Muscle of leg (tissue), 11 donors: Measurements from ENCODE around the gene RPL35. TPM values are rescaled to one million over a fixed set of nuclear protein-coding genes. Genes with fewer than 3 reads are reported as not detected.
"Not testable (repeated sequence)": the region's sequence is repeated elsewhere in the genome, so short reads cannot be mapped to it uniquely, and the experiment has no call there.

ENCODE experiments used
- DNase-seq: peaks from one replicate; pipeline ENCODE4 v3.0.0; 2013
- H3K27ac ChIP-seq: one replicate; pipeline ENCODE4 v1.5.1; 2013; ENCODE audit warnings: mild to moderate bottlenecking, low read length, control low read depth
- H3K27me3 ChIP-seq: one replicate; pipeline ENCODE4 v1.6.1; 2013; ENCODE audit warnings: low read length; ENCODE audit not compliant: control insufficient read depth, insufficient read depth
- H3K36me3 ChIP-seq: one replicate; pipeline ENCODE4 v1.6.1; 2013; ENCODE audit warnings: low read length; ENCODE audit not compliant: control insufficient read depth, insufficient read depth
- H3K4me1 ChIP-seq: one replicate; pipeline ENCODE4 v1.6.1; 2013; ENCODE audit warnings: low read length; ENCODE audit not compliant: control insufficient read depth, insufficient read depth
- H3K4me3 ChIP-seq: one replicate; pipeline ENCODE4 v1.5.1; 2013; ENCODE audit warnings: low read length, control low read depth
- H3K9me3 ChIP-seq: replicated peaks from 2 replicates; pipeline ENCODE4 v1.6.1; 2013; ENCODE audit warnings: low read depth, low read length; ENCODE audit not compliant: control insufficient read depth
- WGBS: methylation state at CpG from one replicate; pipeline ENCODE4 v1.1.5; 2013; ENCODE audit warnings: missing lambda C conversion rate; ENCODE audit not compliant: insufficient coverage; 5-methylcytosine and 5-hydroxymethylcytosine counted together
- polyA plus RNA-seq, 8 donors: library from polyadenylated mRNA; unstranded; fragments of 120-200 nt; gene quantifications; one replicate each; pipeline versions ENCODE4 v1.2.1 to v1.2.3, GENCODE V29; 2013; ENCODE audit warnings: inconsistent platforms in 1 of 8, low replicate concordance in 1 of 8; ENCODE audit not compliant: insufficient read length in 8 of 8, insufficient read depth in 1 of 8
- total RNA-seq: library from RNA; stranded (reverse); fragments of 120-200 nt; gene quantifications from one replicate; pipeline ENCODE4 v1.2.4, GENCODE V29; 2013

Gene RPL35
- total and polyA plus RNA-seq, 9 donors, result 1,814 to 4,378 (median 2,147) TPM

DNA sequence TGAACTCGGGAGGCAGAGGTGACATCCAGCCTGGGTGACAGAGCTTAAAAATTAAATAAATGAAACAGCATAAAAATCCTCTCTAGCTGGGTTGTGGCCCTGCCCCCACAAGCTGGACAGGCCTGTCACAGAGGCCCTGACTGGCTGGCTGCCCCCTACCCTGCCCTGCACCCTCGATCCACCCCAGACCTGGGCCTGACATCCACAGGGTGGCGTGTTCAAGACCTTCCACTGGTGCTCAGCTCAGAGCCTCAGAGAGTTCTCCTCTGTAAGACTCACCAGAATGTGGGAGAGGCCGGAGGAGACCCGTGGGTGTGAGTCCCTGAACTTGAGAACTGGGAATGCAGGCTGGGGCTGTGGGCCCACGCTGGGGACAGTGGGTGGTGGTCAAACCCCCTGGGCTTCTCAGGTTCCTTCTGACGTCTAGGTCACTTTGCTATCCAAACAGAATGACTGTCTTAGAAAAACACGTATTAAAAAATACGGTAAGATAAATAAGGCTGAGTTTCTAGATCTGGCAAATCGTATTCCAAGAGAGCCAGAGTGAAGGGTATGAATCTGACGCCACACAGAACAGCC lies 18.2 kb downstream of the RPL35 start:
- Histone ChIP-seq H3K4me3 (no peak overlapping the region), H3K27me3 (no peaks in the 10 kb centered on the region), H3K4me1 (peaks cover 44% of the 10 kb centered on the region), H3K9me3 (no peaks in the 10 kb centered on the region), H3K27ac (peak overlapping the region; percentile 55), H3K36me3 (no peaks in the 10 kb centered on the region)
- 79% methylated on average over 9 of the region's 11 CpGs for WGBS
- DNase-seq, result no peak

DNA sequence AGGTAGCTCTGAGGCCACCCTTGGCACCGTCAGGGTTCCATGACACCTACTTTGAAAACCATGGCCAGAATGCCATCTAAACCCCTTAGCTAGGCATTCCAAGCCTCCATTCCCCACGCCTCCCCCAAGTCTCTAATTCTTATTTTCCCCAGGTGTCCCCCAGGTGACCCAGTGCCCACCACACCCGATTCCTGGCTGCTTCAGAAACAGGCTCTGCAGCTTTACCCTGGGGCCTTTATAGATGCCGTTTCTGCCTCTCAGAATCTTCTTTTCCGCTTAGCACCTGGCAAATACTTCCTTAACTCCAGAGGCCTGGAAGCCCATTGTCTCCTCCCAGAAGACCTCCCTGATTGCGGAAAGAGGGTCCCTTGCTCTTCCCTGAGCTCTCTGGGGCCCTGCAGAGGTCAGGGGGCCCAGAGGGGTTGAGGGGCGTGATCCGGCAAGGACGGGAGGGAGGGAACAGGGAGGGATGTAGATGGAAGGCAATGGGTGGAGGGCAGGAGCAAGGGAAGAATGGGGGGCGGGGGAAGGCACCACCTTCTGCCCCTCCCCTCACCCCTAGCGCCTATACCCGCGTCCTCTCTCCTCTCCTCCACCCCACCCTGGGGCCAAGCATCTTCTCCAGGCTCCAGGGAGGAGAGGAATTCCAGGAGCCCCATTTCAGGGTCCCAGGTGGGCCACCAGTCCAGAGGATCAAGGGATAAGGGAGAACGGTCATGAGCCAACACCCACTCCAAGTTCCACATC lies 20.5 kb downstream of the RPL35 start:
- H3K36me3 ChIP-seq, result no peaks in the 10 kb centered on the region
- no peak for DNase-seq
- WGBS, result 74% methylated on average over 4 of the region's 14 CpGs
- H3K9me3 ChIP-seq, result no peaks in the 10 kb centered on the region
- H3K27ac ChIP-seq, result peak overlapping the region; percentile 93
- peaks cover 52% of the 10 kb centered on the region for H3K4me1 ChIP-seq
- H3K27me3 ChIP-seq, result no peaks in the 10 kb centered on the region
- H3K4me3 ChIP-seq, result no peak overlapping the region

DNA sequence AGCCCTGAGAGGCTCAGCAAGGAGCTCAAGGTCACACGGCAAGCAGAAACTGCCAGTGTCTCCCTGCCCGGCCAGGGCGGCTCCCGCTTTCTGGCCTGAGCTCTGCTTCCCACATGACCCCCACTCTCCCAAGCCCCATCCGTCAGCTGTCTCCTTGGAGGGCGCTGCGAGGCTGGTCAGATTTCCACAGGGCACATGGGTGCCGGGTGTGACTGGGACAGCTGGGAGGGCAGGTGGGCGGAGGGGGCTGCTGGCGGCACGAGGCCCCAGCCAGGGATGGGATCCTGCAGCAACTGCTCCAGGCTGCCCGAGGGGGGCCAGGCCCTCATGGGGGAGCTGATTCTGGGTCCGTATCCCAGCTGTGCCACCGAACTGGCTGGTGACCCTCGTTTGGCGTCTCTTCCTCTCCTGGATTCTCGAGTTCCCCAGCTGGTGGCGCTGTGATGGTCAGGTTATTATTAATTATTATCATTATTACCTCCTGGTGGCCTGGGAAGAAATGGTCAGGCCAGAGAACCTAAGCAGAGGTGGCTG lies 21.4 kb downstream of the RPL35 start:
- H3K27ac ChIP-seq, result peak overlapping the region; percentile 96
- H3K27me3 ChIP-seq, result no peaks in the 10 kb centered on the region
- H3K36me3 ChIP-seq, result no peaks in the 10 kb centered on the region
- WGBS, result 61% methylated on average over 5 of the region's 18 CpGs
- H3K4me3 ChIP-seq, result no peak overlapping the region
- H3K4me1 ChIP-seq, result peaks cover 60% of the 10 kb centered on the region
- H3K9me3 ChIP-seq, result no peaks in the 10 kb centered on the region
- DNase-seq, result peak; percentile 93

DNA sequence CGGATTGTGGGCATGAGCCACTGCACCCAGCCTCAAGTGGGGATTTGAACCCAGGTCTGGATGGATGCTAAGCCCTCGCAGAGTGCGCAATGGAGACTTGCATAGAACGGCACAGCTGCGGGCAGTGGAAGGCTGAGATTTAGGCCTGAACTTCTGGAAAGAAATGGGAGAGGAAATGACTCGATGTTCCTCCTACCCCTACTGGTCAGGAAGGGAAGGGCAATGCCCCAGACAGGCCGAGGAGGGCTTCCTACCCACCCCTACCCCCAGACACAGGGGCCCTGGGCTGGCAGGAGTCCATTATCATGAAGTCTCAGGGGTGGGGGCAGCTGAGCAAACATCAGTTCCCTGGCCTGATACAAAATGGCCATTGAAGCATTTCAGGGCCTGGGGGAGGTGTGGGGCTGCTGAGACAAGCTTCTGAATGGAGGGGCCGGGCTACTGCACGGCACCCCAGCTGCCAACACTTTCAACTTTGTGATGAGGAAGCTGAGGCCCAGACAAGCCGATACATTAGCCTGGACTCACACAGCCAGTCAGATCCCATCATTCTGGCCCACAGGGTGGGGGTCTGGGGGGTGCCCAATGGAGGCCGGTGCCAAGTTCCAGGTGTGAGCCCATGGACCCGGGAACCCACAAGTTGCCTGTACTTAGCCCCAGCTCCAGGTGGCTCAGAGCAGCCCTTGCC lies 22.0 kb downstream of the RPL35 start:
- H3K36me3 ChIP-seq, result no peaks in the 10 kb centered on the region
- no peak overlapping the region for H3K4me3 ChIP-seq
- no peaks in the 10 kb centered on the region for H3K9me3 ChIP-seq
- peaks cover 66% of the 10 kb centered on the region for H3K4me1 ChIP-seq
- H3K27ac ChIP-seq, result peak overlapping the region; percentile 96
- peak; percentile 72 for DNase-seq
- 65% methylated on average over 5 of the region's 12 CpGs for WGBS
- H3K27me3 ChIP-seq, result no peaks in the 10 kb centered on the region

DNA sequence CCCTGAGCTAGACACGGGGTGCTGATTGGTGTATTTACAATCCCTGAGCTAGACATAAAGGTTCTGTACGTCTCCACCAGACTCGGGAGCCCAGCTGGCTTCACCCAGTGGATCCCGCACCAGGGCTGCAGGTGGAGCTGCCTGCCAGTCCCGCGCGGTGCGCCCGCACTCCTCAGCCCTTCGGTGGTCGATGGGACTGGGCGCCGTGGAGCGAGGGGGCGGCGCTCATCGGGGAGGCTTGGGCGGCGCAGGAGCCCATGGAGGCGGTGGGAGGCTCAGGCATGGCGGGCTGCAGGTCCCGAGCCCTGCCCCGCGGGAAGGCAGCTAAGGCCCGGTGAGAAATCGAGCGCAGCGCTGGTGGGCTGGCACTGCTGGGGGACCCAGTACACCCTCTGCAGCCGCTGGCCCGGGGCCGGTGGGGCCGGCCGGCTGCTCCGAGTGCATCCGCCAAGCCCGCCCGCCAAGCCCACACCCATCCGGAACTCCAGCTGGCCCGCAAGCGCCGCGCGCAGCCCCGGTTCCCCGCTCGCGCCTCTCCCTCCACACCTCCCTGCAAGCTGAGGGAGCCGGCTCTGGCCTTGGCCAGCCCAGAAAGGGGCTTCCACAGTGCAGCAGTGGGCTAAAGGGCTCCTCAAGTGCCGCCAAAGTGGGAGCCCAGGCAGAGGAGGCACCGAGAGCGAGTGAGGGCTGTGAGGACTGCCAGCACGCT lies 23.0 kb downstream of the RPL35 start:
- WGBS, result 60% methylated on average over 22 of the region's 52 CpGs
- peaks cover 68% of the 10 kb centered on the region for H3K4me1 ChIP-seq
- H3K36me3 ChIP-seq, H3K27me3 ChIP-seq, H3K27ac ChIP-seq, DNase-seq, H3K9me3 ChIP-seq, H3K4me3 ChIP-seq: not testable (repeated sequence)

DNA sequence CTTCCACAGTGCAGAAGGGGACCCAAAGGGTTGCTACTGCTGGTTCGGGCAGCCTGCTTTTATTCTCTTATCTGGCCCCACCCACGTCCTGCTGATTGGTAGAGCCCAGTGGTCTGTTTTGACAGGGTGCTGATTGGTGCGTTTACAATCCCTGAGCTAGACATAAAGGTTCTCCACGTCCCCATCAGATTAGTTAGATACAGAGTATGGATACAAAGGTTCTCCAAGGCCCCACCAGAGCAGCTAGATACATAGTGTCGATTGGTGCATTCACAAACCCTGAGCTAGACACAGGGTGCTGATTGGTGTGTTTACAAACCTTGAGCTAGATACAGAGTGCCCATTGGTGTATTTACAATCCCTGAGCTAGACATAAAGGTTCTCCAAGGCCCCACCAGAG lies 23.6 kb downstream of the RPL35 start:
- H3K27ac ChIP-seq, DNase-seq, H3K27me3 ChIP-seq, H3K9me3 ChIP-seq, H3K4me3 ChIP-seq, H3K36me3 ChIP-seq: not testable (repeated sequence)
- peaks cover 66% of the 10 kb centered on the region for H3K4me1 ChIP-seq
- WGBS, result no CpG with 5 or more reads among the region's 5 CpGs

DNA sequence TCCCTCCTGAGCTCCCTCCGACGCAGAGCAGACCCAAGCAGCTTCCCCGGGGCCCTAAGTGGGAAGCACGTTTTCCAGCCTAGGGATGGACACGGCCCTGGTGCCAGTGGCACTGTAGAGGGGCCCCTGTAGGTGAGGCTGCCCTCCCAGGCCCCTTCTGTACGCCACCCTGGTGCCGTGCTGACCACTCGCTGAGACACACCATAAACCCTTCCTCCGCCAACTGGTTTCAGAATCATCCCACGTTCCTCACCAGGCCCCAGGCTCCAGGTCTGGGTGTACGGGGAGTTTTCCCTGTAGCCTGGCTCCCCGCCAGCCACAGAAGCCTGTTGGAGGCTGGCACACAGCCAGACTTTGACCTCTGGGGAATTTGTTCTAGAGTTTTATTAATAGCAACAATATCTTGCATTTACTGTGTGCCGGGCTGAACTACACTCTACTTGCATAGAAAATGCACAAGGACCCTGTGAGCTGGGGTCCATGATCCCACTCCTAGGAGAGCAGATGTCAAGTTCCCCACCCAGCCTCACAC lies 26.7 kb downstream of the RPL35 start:
- Histone ChIP-seq H3K27me3 (no peaks in the 10 kb centered on the region), H3K4me1 (peaks cover 71% of the 10 kb centered on the region), H3K9me3 (no peaks in the 10 kb centered on the region), H3K27ac (peak overlapping the region; percentile 86), H3K36me3 (no peaks in the 10 kb centered on the region), H3K4me3 (no peak overlapping the region)
- 55% methylated on average over 10 of the region's 13 CpGs for WGBS
- peak; percentile 84 for DNase-seq

DNA sequence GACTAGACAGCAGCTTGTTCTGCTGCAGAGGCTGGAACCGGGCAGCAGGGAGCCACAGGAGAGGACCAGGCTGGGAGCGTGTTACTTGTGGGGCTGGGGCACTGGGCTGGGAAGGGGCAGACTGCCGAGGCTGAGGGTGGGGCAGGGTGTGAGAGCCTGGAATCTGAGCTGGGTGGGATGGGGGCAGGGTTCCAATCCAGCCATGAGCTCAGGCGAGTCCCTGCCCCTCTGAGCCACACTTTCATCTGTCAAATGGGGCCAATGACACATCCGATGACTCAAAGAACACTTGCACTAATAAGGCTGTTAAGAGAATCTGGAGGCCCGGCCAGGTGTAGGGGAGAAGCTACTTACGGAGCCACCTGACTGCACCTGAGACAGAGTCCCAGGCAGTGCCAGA lies 27.2 kb downstream of the RPL35 start:
- H3K9me3 ChIP-seq, result no peaks in the 10 kb centered on the region
- 53% methylated on average over 5 of the region's 7 CpGs for WGBS
- no peaks in the 10 kb centered on the region for H3K27me3 ChIP-seq
- peaks cover 66% of the 10 kb centered on the region for H3K4me1 ChIP-seq
- DNase-seq, result peak; percentile 56
- peak overlapping the region; percentile 86 for H3K27ac ChIP-seq
- no peak overlapping the region for H3K4me3 ChIP-seq
- H3K36me3 ChIP-seq, result no peaks in the 10 kb centered on the region

DNA sequence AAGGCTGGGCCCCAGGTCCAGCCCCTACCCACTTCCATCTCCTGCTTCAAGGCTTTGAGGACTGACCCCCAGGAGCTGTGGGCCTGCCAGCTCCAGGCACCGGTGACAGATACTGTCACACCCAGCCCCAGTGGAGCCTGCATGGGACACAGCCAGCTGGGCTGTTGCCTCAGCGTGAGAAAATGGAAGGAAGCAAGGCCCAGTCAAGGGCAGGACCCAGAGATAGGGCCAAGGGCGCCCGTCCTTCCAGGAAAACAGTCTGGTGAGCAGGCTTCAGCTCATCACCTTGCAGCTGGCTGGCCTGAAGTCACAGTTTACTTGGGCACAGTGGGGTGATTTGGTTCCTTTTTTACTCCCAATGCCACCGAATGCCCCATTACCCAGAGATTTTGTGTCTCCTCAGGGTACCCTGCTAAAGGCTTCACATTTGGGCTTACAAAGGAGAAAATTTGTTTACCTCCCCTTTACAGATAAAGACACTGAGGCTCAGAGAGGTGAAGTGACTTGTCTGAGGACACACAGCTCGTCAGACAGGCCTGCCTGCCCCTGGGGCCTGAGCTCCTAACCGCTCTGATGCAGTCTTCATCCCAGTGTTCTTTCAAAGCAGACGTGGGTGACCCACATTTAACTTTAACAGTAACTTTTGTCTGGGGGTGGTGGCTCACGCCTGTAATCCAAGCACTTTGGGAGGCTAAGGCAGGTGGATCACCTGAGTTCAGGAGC lies 30.0 kb downstream of the RPL35 start:
- Histone ChIP-seq H3K27me3 (no peaks in the 10 kb centered on the region), H3K36me3 (no peaks in the 10 kb centered on the region), H3K9me3 (no peaks in the 10 kb centered on the region), H3K4me3 (no peak overlapping the region), H3K27ac (peak overlapping the region; percentile 90), H3K4me1 (peaks cover 59% of the 10 kb centered on the region)
- DNase-seq, result peak; percentile 67
- 33% methylated on average over 3 of the region's 9 CpGs for WGBS
